Measurements from ENCODE around the gene YBX2.

DNA sequence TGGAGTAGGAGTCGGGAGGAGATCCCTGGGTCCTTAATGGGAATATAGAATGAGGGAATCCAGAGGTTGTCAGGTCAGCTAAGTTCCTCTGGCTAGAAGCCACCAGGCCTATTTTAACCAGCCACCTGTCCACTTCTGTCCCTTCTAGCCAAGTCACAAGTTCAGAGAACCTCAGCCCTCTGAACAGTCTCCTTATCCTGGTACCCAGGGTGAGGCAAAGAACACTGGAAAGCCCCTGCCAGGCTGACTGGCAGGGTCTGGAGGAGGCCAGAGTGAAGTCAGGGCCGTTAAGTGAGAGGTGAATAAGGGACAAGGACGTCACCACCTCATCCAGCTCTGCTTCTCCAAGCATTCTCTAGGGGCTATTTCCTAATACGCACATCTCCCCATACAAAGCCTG, 45.6 kb downstream of the YBX2 start:
- TF ChIP-seq, protein P1, sequence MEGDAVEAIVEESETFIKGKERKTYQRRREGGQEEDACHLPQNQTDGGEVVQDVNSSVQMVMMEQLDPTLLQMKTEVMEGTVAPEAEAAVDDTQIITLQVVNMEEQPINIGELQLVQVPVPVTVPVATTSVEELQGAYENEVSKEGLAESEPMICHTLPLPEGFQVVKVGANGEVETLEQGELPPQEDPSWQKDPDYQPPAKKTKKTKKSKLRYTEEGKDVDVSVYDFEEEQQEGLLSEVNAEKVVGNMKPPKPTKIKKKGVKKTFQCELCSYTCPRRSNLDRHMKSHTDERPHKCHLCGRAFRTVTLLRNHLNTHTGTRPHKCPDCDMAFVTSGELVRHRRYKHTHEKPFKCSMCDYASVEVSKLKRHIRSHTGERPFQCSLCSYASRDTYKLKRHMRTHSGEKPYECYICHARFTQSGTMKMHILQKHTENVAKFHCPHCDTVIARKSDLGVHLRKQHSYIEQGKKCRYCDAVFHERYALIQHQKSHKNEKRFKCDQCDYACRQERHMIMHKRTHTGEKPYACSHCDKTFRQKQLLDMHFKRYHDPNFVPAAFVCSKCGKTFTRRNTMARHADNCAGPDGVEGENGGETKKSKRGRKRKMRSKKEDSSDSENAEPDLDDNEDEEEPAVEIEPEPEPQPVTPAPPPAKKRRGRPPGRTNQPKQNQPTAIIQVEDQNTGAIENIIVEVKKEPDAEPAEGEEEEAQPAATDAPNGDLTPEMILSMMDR (IDR thresholded peaks at IDR 0.05; ENCODE audit: insufficient read depth, low read length): no peak
- TF ChIP-seq POLR2AphosphoS5 (IDR thresholded peaks at IDR 0.05; ENCODE audit: low read depth) (no peak), GABPA (IDR thresholded peaks at IDR 0.05; ENCODE audit: low read depth) (no peak)

Measured in HL-60 (cell line).